Pancreas (tissue), 10 donors: ENCODE data around the gene MRRF. TPM values are rescaled to one million over a fixed set of nuclear protein-coding genes. Genes with fewer than 3 reads are reported as not detected.

Experiments used
- ATAC-seq, 4 donors: fragments of 200-7000 bp; cut with Tn5 transposase; one replicate each; pipeline versions ENCODE4 v1.8.0 to v1.9.1; 2020; ENCODE audit warnings: mild to moderate bottlenecking in 4 of 4, moderate library complexity in 4 of 4
- DNase-seq, 6 donors: peaks; one replicate each; pipeline ENCODE4 v3.0.0-alpha.2; 2020
- FAIRE-seq: peaks from 2 replicates; lab custom pipeline; 2012; peaks lifted over from hg19 to GRCh38; lab: Jason Lieb, UNC
- H3K27ac ChIP-seq, 4 donors: fragments of 200-600 bp; sonication (generic); 1 replicate in 3 of 4; 2 replicates in 1 of 4; pipeline versions ENCODE4 v1.5.0 to v1.8.0; 2020
- H3K27me3 ChIP-seq, 4 donors: fragments of 200-600 bp; one replicate each; pipeline ENCODE4 v1.8.0; 2021
- H3K36me3 ChIP-seq, 3 donors: fragments of 200-600 bp; sonication (generic) in 1 of 3; one replicate each; pipeline versions ENCODE4 v1.5.0 to v1.8.0; 2020 to 2021
- H3K4me1 ChIP-seq, 3 donors: fragments of 200-600 bp; one replicate each; pipeline ENCODE4 v1.8.0; 2021
- H3K4me3 ChIP-seq, 4 donors: fragments of 200-600 bp; sonication (generic) in 2 of 4; one replicate each; pipeline versions ENCODE4 v1.5.0 to v1.8.0; 2020 to 2021
- H3K9me3 ChIP-seq, 4 donors: fragments of 200-600 bp; one replicate each; pipeline ENCODE4 v1.8.0; 2021
- WGBS, 2 donors: extraction: QIAGEN DNeasy Blood & Tissue Kit; methylation state at CpG; one replicate each; pipeline ENCODE4 v1.1.7; 2013; 5-methylcytosine and 5-hydroxymethylcytosine counted together
- intact Hi-C, 3 donors: fragments of 100-400 bp; cut with DNase I; formaldehyde crosslinking; loops; one replicate each; pipeline versions ENCODE4 v1.11.1 to v1.14.2; 2022
- polyA plus RNA-seq, 2 donors: library from polyadenylated mRNA; stranded (reverse); fragments of 200-250 nt; gene quantifications; one replicate each; pipeline ENCODE4 v1.2.3, GENCODE V29; 2013
- total RNA-seq, 6 donors: library from RNA; stranded (reverse); fragmentation: NEBNext Ultra II Directional in 4 of 6; extraction: Animal tissue kit (Norgen Biotek cat#: 25700) in 4 of 6; gene quantifications; one replicate each; pipeline versions ENCODE4 v1.2.1 to v1.2.4, GENCODE V29; 2021 to 2023
- TF ChIP-seq, protein P1 (sequence below), 4 donors: fragments of 200-600 bp; sonication (generic) in 3 of 4; IDR thresholded peaks; one replicate each; pipeline versions ENCODE4 v1.5.0 to v1.8.0; 2021; ENCODE audit warnings: antibody characterized with exemption in 4 of 4
- donor health status: healthy with polysubstance abuse.
- donor health status: DM: no; HTN: no; CAD: no; lungs with moderate emphysema.
- donor health status: DM: no; HTN: no; CAD: no.
- donor health status: control.
- donor health status: control.
- donor health status: Bipolar disorder and iron deficiency.
- donor health status: DM: yes; HTN: yes; CAD: no.
- donor health status: DM: no; HTN: no; CAD: no.
- donor health status: DM: no; HTN: no; CAD: no.
- donor health status: DM: yes; HTN: yes; CAD: no.

MRRF gene
- total and polyA plus RNA-seq, 8 donors, result 13.0 to 27.8 (median 17.5) TPM

GRCh38 chr9:122370869-122371755 lies 106.4 kb downstream of the MRRF start, which contains the start of gene PTGS1:
Gene PTGS1, plus strand, starts transcription at chr9:122371024. Its CDS starts 61 bp downstream, at chr9:122371085.
- 12 to 17% methylated on average over 27 to 39 of the region's 39 CpGs for WGBS, 2 donors
- intact Hi-C loops, result no loop called here
- DNase-seq (peak in 4 of 6 donors; percentile 49 to 70 (median 52)), ATAC-seq (peak; percentile 59 to 87 (median 78)), FAIRE-seq (no peak)
- Histone ChIP-seq H3K27ac (no peak within 1 kb of the TSS), H3K4me3 (peak within 1 kb of the TSS in 3 of 4 donors; percentile 10 to 41 (median 28)), H3K4me1 (peaks cover 0 to 8% (median 0%) of the 10 kb centered on the region in 3 donors), H3K27me3 (no peaks in the 10 kb centered on the region), H3K36me3 (no peaks in the 10 kb centered on the region), H3K9me3 (no peaks in the 10 kb centered on the region)
- TF ChIP-seq, protein P1, sequence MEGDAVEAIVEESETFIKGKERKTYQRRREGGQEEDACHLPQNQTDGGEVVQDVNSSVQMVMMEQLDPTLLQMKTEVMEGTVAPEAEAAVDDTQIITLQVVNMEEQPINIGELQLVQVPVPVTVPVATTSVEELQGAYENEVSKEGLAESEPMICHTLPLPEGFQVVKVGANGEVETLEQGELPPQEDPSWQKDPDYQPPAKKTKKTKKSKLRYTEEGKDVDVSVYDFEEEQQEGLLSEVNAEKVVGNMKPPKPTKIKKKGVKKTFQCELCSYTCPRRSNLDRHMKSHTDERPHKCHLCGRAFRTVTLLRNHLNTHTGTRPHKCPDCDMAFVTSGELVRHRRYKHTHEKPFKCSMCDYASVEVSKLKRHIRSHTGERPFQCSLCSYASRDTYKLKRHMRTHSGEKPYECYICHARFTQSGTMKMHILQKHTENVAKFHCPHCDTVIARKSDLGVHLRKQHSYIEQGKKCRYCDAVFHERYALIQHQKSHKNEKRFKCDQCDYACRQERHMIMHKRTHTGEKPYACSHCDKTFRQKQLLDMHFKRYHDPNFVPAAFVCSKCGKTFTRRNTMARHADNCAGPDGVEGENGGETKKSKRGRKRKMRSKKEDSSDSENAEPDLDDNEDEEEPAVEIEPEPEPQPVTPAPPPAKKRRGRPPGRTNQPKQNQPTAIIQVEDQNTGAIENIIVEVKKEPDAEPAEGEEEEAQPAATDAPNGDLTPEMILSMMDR (IDR thresholded peaks at IDR 0.05), result no peak

GRCh38 chr9:122371846-122372245 lies 107.2 kb downstream of the MRRF start:
- intact Hi-C loops, result no loop called here
- TF ChIP-seq, protein P1 (IDR thresholded peaks at IDR 0.05), result no peak
- Histone ChIP-seq H3K36me3 (no peaks in the 10 kb centered on the region), H3K9me3 (no peaks in the 10 kb centered on the region), H3K4me3 (no peak overlapping the region), H3K4me1 (peaks cover 0 to 8% (median 0%) of the 10 kb centered on the region in 3 donors), H3K27me3 (no peaks in the 10 kb centered on the region), H3K27ac (no peak overlapping the region)
- 87 to 88% methylated on average over 8 of the region's 8 CpGs for WGBS, 2 donors
- no peak for ATAC-seq
- DNase-seq, result no peak
- FAIRE-seq, result no peak

DNA sequence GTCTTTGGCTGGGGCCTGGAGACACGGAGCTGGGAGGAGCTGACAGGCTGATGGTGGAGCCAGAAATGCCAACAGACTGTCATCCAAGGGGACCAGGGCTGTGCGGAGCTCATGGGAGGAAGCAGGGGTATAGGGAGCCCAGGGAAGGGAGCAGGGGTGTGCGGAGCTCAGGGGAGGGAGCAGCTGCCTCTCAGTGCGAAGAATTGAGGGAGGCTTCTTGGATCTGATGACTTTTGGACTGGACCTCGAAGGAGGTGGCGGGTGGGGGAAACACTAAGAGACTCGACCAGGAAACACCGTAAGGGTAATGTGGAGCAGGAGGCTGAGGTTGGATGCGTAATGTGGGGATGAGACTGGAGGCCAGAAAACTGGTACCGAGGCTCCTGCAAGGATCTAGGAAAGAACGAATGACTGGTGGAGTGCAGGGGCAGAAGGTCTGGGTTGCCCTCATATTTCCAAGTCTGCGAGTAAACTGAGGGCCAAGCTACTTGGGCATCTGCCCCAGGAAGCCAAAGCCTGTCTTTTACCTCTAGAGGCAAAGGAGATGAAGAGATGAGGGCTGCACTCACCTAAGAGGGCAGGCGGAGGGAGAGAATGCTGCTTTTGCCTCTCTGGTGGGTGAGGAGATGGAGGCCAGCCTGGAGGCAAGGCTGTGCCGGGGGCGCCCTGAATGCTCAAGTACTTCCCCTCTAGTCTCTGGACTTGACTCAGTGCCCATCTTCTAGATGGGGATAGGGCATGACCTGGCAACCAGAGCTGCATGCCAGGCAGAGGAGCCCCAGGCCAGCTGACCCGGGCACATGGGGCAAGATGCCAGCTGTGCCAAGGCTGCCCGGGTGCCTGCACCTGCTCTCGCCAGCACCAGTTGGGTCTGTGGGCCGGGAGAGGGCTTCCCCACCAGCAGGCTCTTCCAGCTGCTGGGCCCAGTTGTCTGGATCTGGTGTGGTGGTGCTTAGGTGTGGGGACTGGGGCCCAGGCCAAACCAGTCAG lies 108.5 kb downstream of the MRRF start:
- H3K9me3 ChIP-seq, result no peaks in the 10 kb centered on the region
- H3K27me3 ChIP-seq, result no peaks in the 10 kb centered on the region
- ATAC-seq, result no peak
- WGBS, 2 donors, result 78 to 80% methylated on average over 18 to 19 of the region's 19 CpGs
- H3K36me3 ChIP-seq, result no peaks in the 10 kb centered on the region
- peaks cover 0 to 8% (median 0%) of the 10 kb centered on the region in 3 donors for H3K4me1 ChIP-seq
- DNase-seq, result no peak
- FAIRE-seq, result no peak
- H3K27ac ChIP-seq, result no peak overlapping the region
- TF ChIP-seq, protein P1 (IDR thresholded peaks at IDR 0.05), result no peak
- no peak overlapping the region for H3K4me3 ChIP-seq
- intact Hi-C loops, result no loop called here

DNA sequence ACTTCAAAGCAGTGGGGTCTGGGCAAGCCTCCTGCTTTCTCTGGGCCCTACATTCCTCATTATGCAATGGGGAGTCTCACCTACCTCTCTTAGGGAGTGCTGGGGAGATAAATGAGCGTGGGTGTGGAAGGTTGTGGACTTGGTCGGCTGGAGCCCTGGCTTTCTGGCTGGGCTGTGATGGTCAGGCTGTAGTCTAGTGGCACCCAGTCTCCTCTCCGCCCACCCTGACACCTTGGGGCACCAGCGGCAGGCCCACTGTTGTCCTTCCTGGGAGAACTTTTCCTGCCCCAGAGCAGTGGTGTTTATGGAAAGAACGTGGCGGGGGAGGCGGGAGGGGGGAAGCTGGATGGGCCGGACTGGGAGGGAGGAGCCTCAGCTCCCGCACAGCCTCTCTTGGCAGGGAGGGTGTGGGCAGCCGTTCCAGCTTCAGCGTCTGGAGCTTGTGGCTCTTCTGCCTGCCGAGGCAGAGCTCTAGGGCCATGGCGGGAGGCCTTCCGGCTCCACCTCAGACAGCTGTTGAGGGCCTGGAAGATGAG lies 110.3 kb downstream of the MRRF start:
- 49 to 50% methylated on average over 14 of the region's 14 CpGs for WGBS, 2 donors
- peaks cover 0 to 8% (median 0%) of the 10 kb centered on the region in 3 donors for H3K4me1 ChIP-seq
- intact Hi-C loops, result no loop called here
- no peaks in the 10 kb centered on the region for H3K9me3 ChIP-seq
- no peaks in the 10 kb centered on the region for H3K36me3 ChIP-seq
- no peaks in the 10 kb centered on the region for H3K27me3 ChIP-seq
- TF ChIP-seq, protein P1 (IDR thresholded peaks at IDR 0.05), result no peak
- FAIRE-seq (no peak), ATAC-seq (peak; percentile 58 to 68 (median 66)), DNase-seq (peak in 3 of 6 donors; percentile 34 to 55 (median 43))
- no peak overlapping the region for H3K4me3 ChIP-seq
- H3K27ac ChIP-seq, result no peak overlapping the region
